Measurements from ENCODE around the gene PLA2G2F.

- no peak for TF ChIP-seq EP300 (IDR thresholded peaks at IDR 0.05; ENCODE audit: low read depth)
- TF ChIP-seq, protein P1, sequence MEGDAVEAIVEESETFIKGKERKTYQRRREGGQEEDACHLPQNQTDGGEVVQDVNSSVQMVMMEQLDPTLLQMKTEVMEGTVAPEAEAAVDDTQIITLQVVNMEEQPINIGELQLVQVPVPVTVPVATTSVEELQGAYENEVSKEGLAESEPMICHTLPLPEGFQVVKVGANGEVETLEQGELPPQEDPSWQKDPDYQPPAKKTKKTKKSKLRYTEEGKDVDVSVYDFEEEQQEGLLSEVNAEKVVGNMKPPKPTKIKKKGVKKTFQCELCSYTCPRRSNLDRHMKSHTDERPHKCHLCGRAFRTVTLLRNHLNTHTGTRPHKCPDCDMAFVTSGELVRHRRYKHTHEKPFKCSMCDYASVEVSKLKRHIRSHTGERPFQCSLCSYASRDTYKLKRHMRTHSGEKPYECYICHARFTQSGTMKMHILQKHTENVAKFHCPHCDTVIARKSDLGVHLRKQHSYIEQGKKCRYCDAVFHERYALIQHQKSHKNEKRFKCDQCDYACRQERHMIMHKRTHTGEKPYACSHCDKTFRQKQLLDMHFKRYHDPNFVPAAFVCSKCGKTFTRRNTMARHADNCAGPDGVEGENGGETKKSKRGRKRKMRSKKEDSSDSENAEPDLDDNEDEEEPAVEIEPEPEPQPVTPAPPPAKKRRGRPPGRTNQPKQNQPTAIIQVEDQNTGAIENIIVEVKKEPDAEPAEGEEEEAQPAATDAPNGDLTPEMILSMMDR (IDR thresholded peaks at IDR 0.05) = no peak
- no peak for TF ChIP-seq POLR2AphosphoS5 (IDR thresholded peaks at IDR 0.05)
- TF ChIP-seq POLR2A (IDR thresholded peaks at IDR 0.05) = no peak
Observed at GRCh38 chr1:20136249-20136648, 2.9 kb upstream of the PLA2G2F start.

Measured in transverse colon (tissue), 4 donors.